Neural progenitor cell (in vitro differentiated cells): ENCODE measurements around the gene SYDE1. TPM values are rescaled to one million over a fixed set of nuclear protein-coding genes. Genes with fewer than 3 reads are reported as not detected.
"Not testable (repeated sequence)": the region's sequence is repeated elsewhere in the genome, so short reads cannot be mapped to it uniquely, and the experiment has no call there.

Experiments used
- DNase-seq: peaks from one replicate; pipeline ENCODE4 v3.0.0-alpha.2; 2016; ENCODE audit warnings: low spot score
- H2AFZ ChIP-seq: fragments of 200-600 bp; sonication (generic); replicated peaks from 2 replicates; pipeline ENCODE4 v1.6.1; 2016; ENCODE audit warnings: antibody characterized with exemption
- H3F3A ChIP-seq: fragments of 200-600 bp; sonication (generic); 2 replicates; pipeline ENCODE4 v1.6.1; 2016; ENCODE audit warnings: antibody characterized with exemption, low read depth
- H3K27ac ChIP-seq: fragments of 200-600 bp; sonication (generic); 2 replicates; pipeline ENCODE4 v1.5.1; 2016; ENCODE audit warnings: mild to moderate bottlenecking
- H3K27me3 ChIP-seq: fragments of 200-600 bp; sonication (generic); 2 replicates; pipeline ENCODE4 v1.6.1; 2016; ENCODE audit warnings: mild to moderate bottlenecking, moderate library complexity
- H3K36me3 ChIP-seq: fragments of 200-600 bp; sonication (generic); 2 replicates; pipeline ENCODE4 v1.5.1; 2016
- H3K4me1 ChIP-seq: fragments of 200-600 bp; sonication (generic); 2 replicates; pipeline ENCODE4 v1.6.1; 2016; ENCODE audit warnings: mixed run types
- H3K4me2 ChIP-seq: fragments of 200-600 bp; sonication (generic); 2 replicates; pipeline ENCODE4 v1.6.1; 2016
- H3K4me3 ChIP-seq: fragments of 200-600 bp; sonication (generic); 2 replicates; pipeline ENCODE4 v1.5.1; 2016
- H3K79me2 ChIP-seq: fragments of 200-600 bp; sonication (generic); 2 replicates; pipeline ENCODE4 v1.6.1; 2016; ENCODE audit warnings: low read depth
- H3K9ac ChIP-seq: fragments of 200-600 bp; sonication (generic); 2 replicates; pipeline ENCODE4 v1.6.1; 2016
- H3K9me3 ChIP-seq: fragments of 200-600 bp; sonication (generic); 2 replicates; pipeline ENCODE4 v1.5.1; 2016; ENCODE audit warnings: low read depth
- H4K20me1 ChIP-seq: fragments of 200-600 bp; sonication (generic); 2 replicates; pipeline ENCODE4 v1.6.1; 2016; ENCODE audit warnings: low read depth
- H3K27ac Mint-ChIP-seq: 3 replicates; pipeline ENCODE4 v1.8.0; 2021; ENCODE audit warnings: mixed read lengths
- H3K27me3 Mint-ChIP-seq: 2 replicates; pipeline ENCODE4 v1.8.0; 2022; ENCODE audit warnings: low read depth, mild to moderate bottlenecking, inconsistent platforms, moderate library complexity, mixed read lengths; ENCODE audit not compliant: insufficient read depth
- H3K36me3 Mint-ChIP-seq: 3 replicates; pipeline ENCODE4 v1.8.0; 2021; ENCODE audit warnings: mixed read lengths
- H3K4me1 Mint-ChIP-seq: 3 replicates; pipeline ENCODE4 v1.8.0; 2021; ENCODE audit warnings: mixed read lengths
- H3K4me3 Mint-ChIP-seq: 3 replicates; pipeline ENCODE4 v1.8.0; 2021; ENCODE audit warnings: mild to moderate bottlenecking, moderate library complexity, mixed read lengths
- H3K9me3 Mint-ChIP-seq: 3 replicates; pipeline ENCODE4 v1.8.0; 2020; ENCODE audit warnings: mixed read lengths
- CTCF ChIP-seq: fragments of 200-600 bp; sonication (generic); IDR thresholded peaks from 2 replicates; pipeline ENCODE4 v1.5.1; 2017; ENCODE audit warnings: antibody characterized with exemption, mild to moderate bottlenecking
- EZH2 ChIP-seq: fragments of 200-600 bp; sonication (generic); IDR thresholded peaks from 2 replicates; pipeline ENCODE4 v1.6.1; 2017; ENCODE audit warnings: antibody characterized with exemption, mild to moderate bottlenecking, moderate library complexity
- EZH2phosphoT487 ChIP-seq: fragments of 200-600 bp; sonication (generic); IDR thresholded peaks from 2 replicates; pipeline ENCODE4 v1.6.1; 2017; ENCODE audit warnings: antibody characterized with exemption
- total RNA-seq: library from RNA; depleted of rRNA; stranded (reverse); fragments of >200 nt; gene quantifications from 2 replicates; pipeline ENCODE4 v1.2.3, GENCODE V29; 2015; ENCODE audit warnings: low replicate concordance

Gene SYDE1, protein sequence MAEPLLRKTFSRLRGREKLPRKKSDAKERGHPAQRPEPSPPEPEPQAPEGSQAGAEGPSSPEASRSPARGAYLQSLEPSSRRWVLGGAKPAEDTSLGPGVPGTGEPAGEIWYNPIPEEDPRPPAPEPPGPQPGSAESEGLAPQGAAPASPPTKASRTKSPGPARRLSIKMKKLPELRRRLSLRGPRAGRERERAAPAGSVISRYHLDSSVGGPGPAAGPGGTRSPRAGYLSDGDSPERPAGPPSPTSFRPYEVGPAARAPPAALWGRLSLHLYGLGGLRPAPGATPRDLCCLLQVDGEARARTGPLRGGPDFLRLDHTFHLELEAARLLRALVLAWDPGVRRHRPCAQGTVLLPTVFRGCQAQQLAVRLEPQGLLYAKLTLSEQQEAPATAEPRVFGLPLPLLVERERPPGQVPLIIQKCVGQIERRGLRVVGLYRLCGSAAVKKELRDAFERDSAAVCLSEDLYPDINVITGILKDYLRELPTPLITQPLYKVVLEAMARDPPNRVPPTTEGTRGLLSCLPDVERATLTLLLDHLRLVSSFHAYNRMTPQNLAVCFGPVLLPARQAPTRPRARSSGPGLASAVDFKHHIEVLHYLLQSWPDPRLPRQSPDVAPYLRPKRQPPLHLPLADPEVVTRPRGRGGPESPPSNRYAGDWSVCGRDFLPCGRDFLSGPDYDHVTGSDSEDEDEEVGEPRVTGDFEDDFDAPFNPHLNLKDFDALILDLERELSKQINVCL
- total RNA-seq: 8.0 and 25.2 TPM in 2 replicates

- Mint-ChIP-seq H3K27ac (peak within 1 kb of the TSS; percentile 55), H3K9me3 (peaks cover 26% of the 10 kb centered on the region), H3K4me3 (peak within 1 kb of the TSS; percentile 87), H3K27me3 (peaks cover 6% of the 10 kb centered on the region), H3K36me3 (peaks cover 12% of the 10 kb centered on the region), H3K4me1 (peaks cover 12% of the 10 kb centered on the region)
- TF ChIP-seq CTCF (no peak), EZH2 (no peak), EZH2phosphoT487 (no peak)
- peak within 1 kb of the TSS; percentile 92 for H3K4me2 ChIP-seq
- peak; percentile 89 for DNase-seq
- H2AFZ ChIP-seq: peak within 1 kb of the TSS; percentile 86
- no peaks in the 10 kb centered on the region for H3K9me3 ChIP-seq
- no peaks in the 10 kb centered on the region for H4K20me1 ChIP-seq
- H3K27me3 ChIP-seq: no peaks in the 10 kb centered on the region
- H3F3A ChIP-seq: peaks cover 7% of the 10 kb centered on the region
- H3K36me3 ChIP-seq: peaks cover 3% of the 10 kb centered on the region
- H3K4me1 ChIP-seq: no peaks in the 10 kb centered on the region
- H3K9ac ChIP-seq: peak within 1 kb of the TSS; percentile 95
- peak within 1 kb of the TSS; percentile 94 for H3K4me3 ChIP-seq
- H3K79me2 ChIP-seq: peaks cover 21% of the 10 kb centered on the region
- peak within 1 kb of the TSS; percentile 89 for H3K27ac ChIP-seq
Measured at GRCh38 chr19:15107061-15108010, at the start of gene SYDE1. SYDE1 (plus strand) TSS chr19:15107401; CDS start chr19:15107434, 33 bp downstream.

DNA sequence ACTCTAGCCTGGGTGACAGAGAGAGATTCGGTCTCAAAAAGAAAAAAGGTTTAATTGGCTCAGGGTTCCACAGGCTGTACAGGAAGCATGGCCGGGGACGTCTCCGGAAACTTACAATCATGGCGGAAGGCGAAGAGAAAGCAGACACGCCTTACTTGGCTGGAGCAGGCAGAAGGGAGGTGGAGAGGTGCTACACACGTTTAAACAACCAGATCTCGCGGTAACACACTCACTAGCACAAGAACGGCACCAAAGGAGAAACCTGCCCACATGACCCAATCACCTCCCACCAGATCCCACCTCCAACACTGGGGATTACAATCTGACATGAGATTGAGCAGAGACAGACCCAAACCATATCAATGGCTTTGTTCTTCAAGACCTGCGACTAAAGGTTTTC, 45.2 kb upstream of the SYDE1 start:
- Histone ChIP-seq H3K9me3 (no peaks in the 10 kb centered on the region), H3K4me3 (no peak overlapping the region), H3F3A (no peaks in the 10 kb centered on the region), H3K4me2 (no peak overlapping the region), H3K27ac (no peak overlapping the region), H3K79me2 (no peaks in the 10 kb centered on the region), H4K20me1 (no peaks in the 10 kb centered on the region), H3K27me3 (no peaks in the 10 kb centered on the region), H3K9ac (no peak overlapping the region), H3K4me1 (no peaks in the 10 kb centered on the region), H3K36me3 (no peaks in the 10 kb centered on the region), H2AFZ (no peak overlapping the region)
- Mint-ChIP-seq H3K9me3 (peaks cover 3% of the 10 kb centered on the region), H3K27me3 (peaks cover 18% of the 10 kb centered on the region), H3K27ac (no peak overlapping the region), H3K36me3 (no peaks in the 10 kb centered on the region), H3K4me1 (no peaks in the 10 kb centered on the region), H3K4me3 (no peak overlapping the region)
- DNase-seq: no peak
- TF ChIP-seq CTCF (no peak), EZH2 (no peak), EZH2phosphoT487 (no peak)

- H3F3A ChIP-seq, H3K27ac ChIP-seq, H3K79me2 ChIP-seq, DNase-seq, H3K4me1 ChIP-seq, H3K36me3 Mint-ChIP-seq, H3K36me3 ChIP-seq, H3K4me1 Mint-ChIP-seq, H3K4me2 ChIP-seq, H3K4me3 Mint-ChIP-seq, H3K27me3 Mint-ChIP-seq, H3K27ac Mint-ChIP-seq, H4K20me1 ChIP-seq, H3K9me3 ChIP-seq, H2AFZ ChIP-seq, H3K4me3 ChIP-seq, H3K9me3 Mint-ChIP-seq, H3K27me3 ChIP-seq, H3K9ac ChIP-seq: not testable (repeated sequence)
Measured at GRCh38 chr19:15070386-15070785, 36.8 kb upstream of the SYDE1 start.
